ENCODE measurements around the gene MFF.

MFF gene

DNA sequence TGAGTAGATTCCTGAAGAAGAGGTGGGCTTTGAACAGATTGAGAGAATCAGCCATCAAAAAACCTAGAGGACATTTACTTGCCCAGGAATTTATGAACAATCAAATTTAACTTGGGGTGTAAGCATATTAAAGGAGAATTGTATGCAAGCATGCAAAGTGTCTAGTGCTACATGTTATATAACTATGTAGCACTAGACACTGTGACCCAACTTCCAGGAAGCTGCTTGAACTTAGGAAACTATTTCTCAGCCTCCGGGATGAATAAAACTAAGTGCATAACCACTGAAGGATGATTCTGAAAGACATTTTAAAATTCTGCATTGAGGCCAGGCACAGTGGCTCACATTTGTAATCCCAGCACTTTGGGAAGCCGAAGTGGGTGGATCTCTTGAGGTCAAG is 12.4 kb downstream of the MFF start:
- 0 out of 2 replicates have a peak, but pooled peaks cover 3% of the 10 kb centered on the region for H3K4me1 ChIP-seq (ENCODE audit: control insufficient read depth, insufficient read depth, low read length)
- H3K9me3 ChIP-seq (ENCODE audit: control insufficient read depth, insufficient read depth, low read depth, low read length), result no peaks in the 10 kb centered on the region
- peaks cover 27 to 51% of the 10 kb centered on the region in 2 experiments for H3K36me3 ChIP-seq (ENCODE audit: control insufficient read depth in 2 of 2, insufficient read depth in 1 of 2, low read length in 2 of 2)
- ChIA-PET POLR2A (no interaction called here), CTCF (no interaction called here)
- TF ChIP-seq HIC1 (tag by site-specific recombination; IDR thresholded peaks at IDR 0.05) (no peak), YY1 (tag by site-specific recombination; IDR thresholded peaks at IDR 0.05) (no peak), ZNF521 (tag by site-specific recombination; IDR thresholded peaks at IDR 0.05) (no peak), SETDB1 (IDR thresholded peaks at IDR 0.05; ENCODE audit: insufficient read length, low read length) (no peak)
- H3K4me3 ChIP-seq (ENCODE audit: low read depth, low read length), result no peak overlapping the region
- no peak overlapping the region for H3K27ac ChIP-seq (ENCODE audit: extremely low read depth, low read depth, low read length)

DNA sequence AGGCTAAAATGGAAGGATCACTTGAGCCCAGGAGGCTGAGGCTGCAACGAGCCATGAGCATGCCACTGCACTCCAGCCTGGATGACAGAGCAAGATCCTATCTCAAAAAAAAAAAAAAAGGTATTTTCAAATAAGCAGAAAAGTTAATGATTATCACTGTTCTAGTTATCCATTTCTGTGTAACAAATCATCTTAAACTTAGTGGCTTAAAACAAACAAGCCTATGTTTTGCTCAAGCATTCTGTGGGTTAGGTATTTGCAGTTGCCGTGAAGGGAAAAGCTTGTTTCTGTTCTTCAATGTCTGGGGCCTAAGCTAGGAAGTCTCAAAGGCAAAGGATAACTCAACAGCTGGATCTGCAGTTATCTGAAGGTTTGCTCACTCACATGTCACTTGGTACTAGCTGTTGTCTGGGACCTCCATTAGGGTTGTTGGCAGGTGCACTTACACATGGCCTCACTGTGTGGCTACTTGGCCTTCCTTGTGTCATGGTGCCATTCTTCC is 14.1 kb downstream of the MFF start:
- ChIA-PET POLR2A (no interaction called here), CTCF (no interaction called here)
- H3K27ac ChIP-seq (ENCODE audit: extremely low read depth, low read depth, low read length), result no peak overlapping the region
- H3K4me1 ChIP-seq (ENCODE audit: control insufficient read depth, insufficient read depth, low read length), result 0 out of 2 replicates have a peak, but pooled peaks cover 3% of the 10 kb centered on the region
- H3K9me3 ChIP-seq (ENCODE audit: control insufficient read depth, insufficient read depth, low read depth, low read length), result no peaks in the 10 kb centered on the region
- no peak for TF ChIP-seq ZNF544 (tag by site-specific recombination; IDR thresholded peaks at IDR 0.05)
- H3K4me3 ChIP-seq (ENCODE audit: low read depth, low read length), result no peak overlapping the region
- peaks cover 32 to 43% of the 10 kb centered on the region in 2 experiments for H3K36me3 ChIP-seq (ENCODE audit: control insufficient read depth in 2 of 2, insufficient read depth in 1 of 2, low read length in 2 of 2)

- TF ChIP-seq ZIC2 (tag by site-specific recombination; IDR thresholded peaks at IDR 0.05) (no peak), ZNF146 (tag by site-specific recombination; IDR thresholded peaks at IDR 0.05) (no peak), ZNF473 (tag by site-specific recombination; IDR thresholded peaks at IDR 0.05) (no peak)
- Histone ChIP-seq H3K9me3 (ENCODE audit: control insufficient read depth, insufficient read depth, low read depth, low read length) (no peaks in the 10 kb centered on the region), H3K27ac (ENCODE audit: extremely low read depth, low read depth, low read length) (no peak overlapping the region), H3K36me3 (ENCODE audit: control insufficient read depth in 2 of 2, insufficient read depth in 1 of 2, low read length in 2 of 2) (peaks cover 24 to 33% of the 10 kb centered on the region in 2 experiments), H3K4me1 (ENCODE audit: control insufficient read depth, insufficient read depth, low read length) (0 out of 2 replicates have a peak, but pooled peaks cover 4% of the 10 kb centered on the region), H3K4me3 (ENCODE audit: low read depth, low read length) (no peak overlapping the region)
- ChIA-PET POLR2A (no interaction called here), CTCF (interaction anchor here (1.0 kb wide), 1 partner anchor 14 kb away, joined by 3 read pairs; no protein-coding TSS in a partner anchor)
Measured at GRCh38 chr2:227340106-227340505, 15.1 kb downstream of the MFF start.

DNA sequence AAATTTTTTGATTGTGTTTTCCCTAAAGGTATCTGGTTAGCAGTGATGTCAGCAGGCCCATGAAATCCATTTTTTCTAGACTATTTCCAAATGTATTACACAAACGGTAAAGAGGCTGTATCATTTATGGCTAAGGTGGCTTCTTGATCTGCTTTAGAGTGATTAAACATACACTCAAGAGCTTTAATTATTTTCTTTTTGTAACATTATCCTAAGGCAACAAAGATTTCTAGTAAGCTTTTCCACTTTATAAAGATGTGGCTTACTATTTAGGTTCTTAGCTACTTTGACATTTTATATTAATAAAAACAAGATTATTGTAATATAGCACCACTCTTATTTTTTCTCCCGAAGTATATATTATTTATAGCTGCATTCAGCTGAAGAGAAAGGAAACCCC is 16.5 kb downstream of the MFF start:
- 0 out of 2 replicates have a peak, but pooled peaks cover 5% of the 10 kb centered on the region for H3K4me1 ChIP-seq (ENCODE audit: control insufficient read depth, insufficient read depth, low read length)
- no peaks in the 10 kb centered on the region for H3K9me3 ChIP-seq (ENCODE audit: control insufficient read depth, insufficient read depth, low read depth, low read length)
- H3K4me3 ChIP-seq (ENCODE audit: low read depth, low read length), result no peak overlapping the region
- H3K27ac ChIP-seq (ENCODE audit: extremely low read depth, low read depth, low read length), result no peak overlapping the region
- peaks cover 15 to 28% of the 10 kb centered on the region in 2 experiments for H3K36me3 ChIP-seq (ENCODE audit: control insufficient read depth in 2 of 2, insufficient read depth in 1 of 2, low read length in 2 of 2)
- POLR2A ChIA-PET, result no interaction called here
- TF ChIP-seq OSR2 (tag by site-specific recombination; IDR thresholded peaks at IDR 0.05), result peak; percentile 53; the same call in 1 of the 2 replicates
- TF ChIP-seq ZNF514 (tag by site-specific recombination; IDR thresholded peaks at IDR 0.05), result no peak
- TF ChIP-seq PRDM6 (tag by site-specific recombination; IDR thresholded peaks at IDR 0.05), result peak; percentile 64; the same call in 1 of the 2 replicates
- CTCF ChIA-PET, result interaction anchor here (0.7 kb wide), 1 partner anchor 132 kb away, joined by 3 read pairs; no protein-coding TSS in a partner anchor

- no peak overlapping the region for H3K27ac ChIP-seq (ENCODE audit: extremely low read depth, low read depth, low read length)
- TF ChIP-seq ZFP69B (tag by site-specific recombination; IDR thresholded peaks at IDR 0.05) (no peak), ZNF654 (tag by site-specific recombination; IDR thresholded peaks at IDR 0.05; ENCODE audit: low read depth) (no peak), ZSCAN16 (tag by site-specific recombination; IDR thresholded peaks at IDR 0.05) (no peak), ZNF132 (tag by site-specific recombination; IDR thresholded peaks at IDR 0.05; ENCODE audit: borderline replicate concordance) (no peak), HIC1 (tag by site-specific recombination; IDR thresholded peaks at IDR 0.05) (no peak), ZNF423 (tag by site-specific recombination; IDR thresholded peaks at IDR 0.05) (no peak), ZNF791 (tag by site-specific recombination; IDR thresholded peaks at IDR 0.05) (no peak)
- TF ChIP-seq, protein P1, sequence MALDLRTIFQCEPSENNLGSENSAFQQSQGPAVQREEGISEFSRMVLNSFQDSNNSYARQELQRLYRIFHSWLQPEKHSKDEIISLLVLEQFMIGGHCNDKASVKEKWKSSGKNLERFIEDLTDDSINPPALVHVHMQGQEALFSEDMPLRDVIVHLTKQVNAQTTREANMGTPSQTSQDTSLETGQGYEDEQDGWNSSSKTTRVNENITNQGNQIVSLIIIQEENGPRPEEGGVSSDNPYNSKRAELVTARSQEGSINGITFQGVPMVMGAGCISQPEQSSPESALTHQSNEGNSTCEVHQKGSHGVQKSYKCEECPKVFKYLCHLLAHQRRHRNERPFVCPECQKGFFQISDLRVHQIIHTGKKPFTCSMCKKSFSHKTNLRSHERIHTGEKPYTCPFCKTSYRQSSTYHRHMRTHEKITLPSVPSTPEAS (tag by site-specific recombination; IDR thresholded peaks at IDR 0.05), result no peak
- H3K9me3 ChIP-seq (ENCODE audit: control insufficient read depth, insufficient read depth, low read depth, low read length), result no peaks in the 10 kb centered on the region
- CTCF ChIA-PET, result no interaction called here
- H3K36me3 ChIP-seq (ENCODE audit: control insufficient read depth in 2 of 2, insufficient read depth in 1 of 2, low read length in 2 of 2), result peaks cover 15 to 44% of the 10 kb centered on the region in 2 experiments
- no peak overlapping the region for H3K4me3 ChIP-seq (ENCODE audit: low read depth, low read length)
- POLR2A ChIA-PET, result no interaction called here
- 0 out of 2 replicates have a peak, but pooled peaks cover 5% of the 10 kb centered on the region for H3K4me1 ChIP-seq (ENCODE audit: control insufficient read depth, insufficient read depth, low read length)
Measured at GRCh38 chr2:227344231-227344630, 19.2 kb downstream of the MFF start.

Measured in HEK293 (cell line).